ENCODE results near the gene DOK3.
A peak's percentile ranks its signal among the peaks of the same experiment; 100 is the strongest.

DOK3 gene

GRCh38 chr5:177498013-177498787 is 11.4 kb downstream of the DOK3 start:
- peaks cover 8% of the 10 kb centered on the region for H3K36me3 Mint-ChIP-seq
- peak overlapping the region; percentile 45 for H3K27ac Mint-ChIP-seq
- peaks cover 86% of the 10 kb centered on the region for H3K4me1 Mint-ChIP-seq
- peak overlapping the region; percentile 75 for H3K4me3 Mint-ChIP-seq
- no peaks in the 10 kb centered on the region for H3K9me3 Mint-ChIP-seq
- no peak for ATAC-seq
- H3K27me3 Mint-ChIP-seq, result peaks cover 12% of the 10 kb centered on the region

GRCh38 chr5:177497292-177498012 is 12.2 kb downstream of the DOK3 start, which contains the start of gene PDLIM7:
Gene PDLIM7, minus strand, starts transcription at chr5:177497604. Its CDS starts 1,092 bp downstream, at chr5:177496512.
- Mint-ChIP-seq H3K4me1 (peaks cover 86% of the 10 kb centered on the region), H3K36me3 (peaks cover 10% of the 10 kb centered on the region), H3K27ac (peak within 1 kb of the TSS; percentile 69), H3K27me3 (peaks cover 12% of the 10 kb centered on the region), H3K9me3 (no peaks in the 10 kb centered on the region), H3K4me3 (peak within 1 kb of the TSS; percentile 75)
- peak; percentile 90 for ATAC-seq

GRCh38 chr5:177496727-177497291 is 12.8 kb downstream of the DOK3 start:
- Mint-ChIP-seq H3K27me3 (peaks cover 12% of the 10 kb centered on the region), H3K27ac (peak overlapping the region; percentile 69), H3K9me3 (no peaks in the 10 kb centered on the region), H3K36me3 (peaks cover 11% of the 10 kb centered on the region), H3K4me1 (peaks cover 80% of the 10 kb centered on the region), H3K4me3 (peak overlapping the region; percentile 75)
- ATAC-seq, result no peak

GRCh38 chr5:177496070-177496726 is 13.4 kb downstream of the DOK3 start:
- H3K4me3 Mint-ChIP-seq, result peak overlapping the region; percentile 75
- H3K4me1 Mint-ChIP-seq, result peaks cover 76% of the 10 kb centered on the region
- H3K27ac Mint-ChIP-seq, result peak overlapping the region; percentile 69
- peaks cover 14% of the 10 kb centered on the region for H3K36me3 Mint-ChIP-seq
- ATAC-seq, result no peak
- no peaks in the 10 kb centered on the region for H3K9me3 Mint-ChIP-seq
- H3K27me3 Mint-ChIP-seq, result peaks cover 12% of the 10 kb centered on the region

- Mint-ChIP-seq H3K27me3 (peaks cover 12% of the 10 kb centered on the region), H3K36me3 (peaks cover 21% of the 10 kb centered on the region), H3K4me3 (peak overlapping the region; percentile 75), H3K9me3 (no peaks in the 10 kb centered on the region), H3K27ac (peak overlapping the region; percentile 80), H3K4me1 (peaks cover 75% of the 10 kb centered on the region)
- no peak for ATAC-seq
Observed at GRCh38 chr5:177495243-177496060, 14.2 kb downstream of the DOK3 start.

- Mint-ChIP-seq H3K4me3 (peak overlapping the region; percentile 42), H3K4me1 (peaks cover 74% of the 10 kb centered on the region)
Observed at GRCh38 chr5:177494346-177495195, 15.1 kb downstream of the DOK3 start.

GRCh38 chr5:177493795-177494345 is 15.8 kb downstream of the DOK3 start:
- Mint-ChIP-seq H3K27ac (peak overlapping the region; percentile 80), H3K4me1 (peaks cover 71% of the 10 kb centered on the region), H3K4me3 (peak overlapping the region; percentile 42), H3K27me3 (peaks cover 9% of the 10 kb centered on the region), H3K9me3 (no peaks in the 10 kb centered on the region), H3K36me3 (peaks cover 28% of the 10 kb centered on the region)
- ATAC-seq, result no peak

More at GRCh38 chr5:177494346-177495195, 15.1 kb downstream of the DOK3 start:
- Mint-ChIP-seq H3K27me3 (peaks cover 12% of the 10 kb centered on the region), H3K27ac (peak overlapping the region; percentile 80), H3K36me3 (peaks cover 28% of the 10 kb centered on the region), H3K9me3 (no peaks in the 10 kb centered on the region)
- ATAC-seq, result peak; percentile 67

GRCh38 chr5:177492841-177493240 is 16.8 kb downstream of the DOK3 start:
- Mint-ChIP-seq H3K4me1 (peaks cover 61% of the 10 kb centered on the region), H3K27ac (peak overlapping the region; percentile 80), H3K27me3 (no peaks in the 10 kb centered on the region), H3K36me3 (peaks cover 33% of the 10 kb centered on the region), H3K4me3 (no peak overlapping the region), H3K9me3 (no peaks in the 10 kb centered on the region)
- no peak for ATAC-seq

GRCh38 chr5:177491983-177492746 is 17.5 kb downstream of the DOK3 start:
- Mint-ChIP-seq H3K9me3 (no peaks in the 10 kb centered on the region), H3K4me3 (no peak overlapping the region)

GRCh38 chr5:177491429-177491945 is 18.1 kb downstream of the DOK3 start:
- no peak overlapping the region for H3K27ac Mint-ChIP-seq
- ATAC-seq, result peak; percentile 28
- H3K36me3 Mint-ChIP-seq, result peaks cover 33% of the 10 kb centered on the region
- H3K4me3 Mint-ChIP-seq, result no peak overlapping the region
- peaks cover 57% of the 10 kb centered on the region for H3K4me1 Mint-ChIP-seq
- H3K27me3 Mint-ChIP-seq, result no peaks in the 10 kb centered on the region
- no peaks in the 10 kb centered on the region for H3K9me3 Mint-ChIP-seq

More at GRCh38 chr5:177491983-177492746, 17.5 kb downstream of the DOK3 start:
- Mint-ChIP-seq H3K36me3 (peaks cover 33% of the 10 kb centered on the region), H3K27ac (no peak overlapping the region), H3K4me1 (peaks cover 58% of the 10 kb centered on the region), H3K27me3 (no peaks in the 10 kb centered on the region)
- no peak for ATAC-seq

GRCh38 chr5:177490992-177491391 is 18.6 kb downstream of the DOK3 start:
- H3K36me3 Mint-ChIP-seq, result peaks cover 33% of the 10 kb centered on the region
- no peak overlapping the region for H3K27ac Mint-ChIP-seq
- no peaks in the 10 kb centered on the region for H3K9me3 Mint-ChIP-seq
- ATAC-seq, result no peak
- H3K27me3 Mint-ChIP-seq, result no peaks in the 10 kb centered on the region
- H3K4me3 Mint-ChIP-seq, result no peak overlapping the region
- peaks cover 52% of the 10 kb centered on the region for H3K4me1 Mint-ChIP-seq

- Mint-ChIP-seq H3K27me3 (no peaks in the 10 kb centered on the region), H3K36me3 (peaks cover 33% of the 10 kb centered on the region), H3K9me3 (no peaks in the 10 kb centered on the region), H3K27ac (no peak overlapping the region), H3K4me3 (no peak overlapping the region), H3K4me1 (peaks cover 47% of the 10 kb centered on the region)
- ATAC-seq, result no peak
Observed at GRCh38 chr5:177490311-177490991, 19.2 kb downstream of the DOK3 start.

Measured in stimulated activated memory B cell treated with anti-CD40 and anti-IgM and Interleukin-4, amounts not matched to agents 10 μg/mL and 1 μg/mL and 100 μg/mL, for 72 hours (primary cell).